Liver (tissue), 3 donors: Measurements from ENCODE around the gene AMY1A.
"Not testable (repeated sequence)": the region's sequence is repeated elsewhere in the genome, so short reads cannot be mapped to it uniquely, and the experiment has no call there.

ENCODE experiments used
- CTCF ChIP-seq: fragments of 150-350 bp; IDR thresholded peaks from 2 replicates; pipeline ENCODE4 v1.5.1; 2017; ENCODE audit warnings: improper control_type of control experiment, low read depth, low read length; ENCODE audit not compliant: missing input control
- EGR1 ChIP-seq, 2 donors: IDR thresholded peaks; 2 replicates each; pipeline ENCODE4 v1.6.1; 2016 to 2018; ENCODE audit warnings: antibody characterized with exemption in 2 of 2, low read depth in 2 of 2
- FOXA1 ChIP-seq: IDR thresholded peaks from 2 replicates; pipeline ENCODE4 v1.6.1; 2016; ENCODE audit warnings: antibody characterized with exemption
- GABPA ChIP-seq, 2 donors: IDR thresholded peaks in 1 of 2; conservative IDR thresholded peaks in 1 of 2; 2 replicates each; pipeline ENCODE4 v1.6.1; 2016; ENCODE audit warnings: antibody characterized with exemption in 2 of 2, mild to moderate bottlenecking in 1 of 2, moderate library complexity in 1 of 2
- JUND ChIP-seq, 2 donors: IDR thresholded peaks; 2 replicates each; pipeline ENCODE4 v1.6.1; 2016; ENCODE audit warnings: antibody characterized with exemption in 2 of 2
- RAD21 ChIP-seq, 2 donors: IDR thresholded peaks; 2 replicates each; pipeline ENCODE4 v1.6.1; 2016; ENCODE audit warnings: antibody characterized with exemption in 2 of 2, mild to moderate bottlenecking in 2 of 2
- REST ChIP-seq: IDR thresholded peaks from 2 replicates; pipeline ENCODE4 v1.6.1; 2016; ENCODE audit warnings: antibody characterized with exemption, mild to moderate bottlenecking
- SP1 ChIP-seq: IDR thresholded peaks from 2 replicates; pipeline ENCODE4 v1.6.1; 2018; ENCODE audit warnings: antibody characterized with exemption, mild to moderate bottlenecking
- TAF1 ChIP-seq: conservative IDR thresholded peaks from 2 replicates; pipeline ENCODE4 v1.6.1; 2016; ENCODE audit warnings: antibody characterized with exemption, mild to moderate bottlenecking
- YY1 ChIP-seq: IDR thresholded peaks from 2 replicates; pipeline ENCODE4 v1.6.1; 2016; ENCODE audit warnings: antibody characterized with exemption, mild to moderate bottlenecking
- TF ChIP-seq, protein P1 (sequence below): IDR thresholded peaks from 2 replicates; pipeline ENCODE4 v1.6.1; 2016; ENCODE audit warnings: antibody characterized with exemption
- TF ChIP-seq, protein P2 (sequence below): IDR thresholded peaks from 2 replicates; pipeline ENCODE4 v1.6.1; 2016; ENCODE audit warnings: antibody characterized with exemption
- donor health status: healthy.
- donor health status: healthy.

GRCh38 chr1:103655460-103655859 lies at the start of gene AMY1A:
- not testable (repeated sequence) for TF ChIP-seq TAF1; JUND (IDR thresholded peaks at IDR 0.05); CTCF; RAD21 (IDR thresholded peaks at IDR 0.05); GABPA (IDR thresholded peaks at IDR 0.05 in 1 of 2, conservative IDR thresholded peaks at IDR 0.05 in 1 of 2); EGR1 (IDR thresholded peaks at IDR 0.05; ENCODE audit: low read depth in 2 of 2); YY1; REST; SP1; FOXA1
- TF ChIP-seq, protein P1, sequence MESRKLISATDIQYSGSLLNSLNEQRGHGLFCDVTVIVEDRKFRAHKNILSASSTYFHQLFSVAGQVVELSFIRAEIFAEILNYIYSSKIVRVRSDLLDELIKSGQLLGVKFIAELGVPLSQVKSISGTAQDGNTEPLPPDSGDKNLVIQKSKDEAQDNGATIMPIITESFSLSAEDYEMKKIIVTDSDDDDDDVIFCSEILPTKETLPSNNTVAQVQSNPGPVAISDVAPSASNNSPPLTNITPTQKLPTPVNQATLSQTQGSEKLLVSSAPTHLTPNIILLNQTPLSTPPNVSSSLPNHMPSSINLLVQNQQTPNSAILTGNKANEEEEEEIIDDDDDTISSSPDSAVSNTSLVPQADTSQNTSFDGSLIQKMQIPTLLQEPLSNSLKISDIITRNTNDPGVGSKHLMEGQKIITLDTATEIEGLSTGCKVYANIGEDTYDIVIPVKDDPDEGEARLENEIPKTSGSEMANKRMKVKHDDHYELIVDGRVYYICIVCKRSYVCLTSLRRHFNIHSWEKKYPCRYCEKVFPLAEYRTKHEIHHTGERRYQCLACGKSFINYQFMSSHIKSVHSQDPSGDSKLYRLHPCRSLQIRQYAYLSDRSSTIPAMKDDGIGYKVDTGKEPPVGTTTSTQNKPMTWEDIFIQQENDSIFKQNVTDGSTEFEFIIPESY, result not testable (repeated sequence)
- TF ChIP-seq, protein P2, sequence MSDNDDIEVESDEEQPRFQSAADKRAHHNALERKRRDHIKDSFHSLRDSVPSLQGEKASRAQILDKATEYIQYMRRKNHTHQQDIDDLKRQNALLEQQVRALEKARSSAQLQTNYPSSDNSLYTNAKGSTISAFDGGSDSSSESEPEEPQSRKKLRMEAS, result not testable (repeated sequence)
